Stimulated activated CD4-positive, alpha-beta T cell treated with anti-CD3 and anti-CD28 coated beads, Interleukin-1b, Interleukin-23, amount 100 ng/mL, for 4 hours (primary cell): ENCODE data around the gene MBNL2.

Experiments used
- DNase-seq, 2 donors: peaks; one replicate each; pipeline ENCODE4 v3.0.0-alpha.2; 2020; ENCODE audit warnings: low read depth in 2 of 2

Gene MBNL2

GRCh38 chr13:97234236-97234635, 12.1 kb downstream of the MBNL2 start:
- DNase-seq: no peak

- DNase-seq: no peak
Observed at GRCh38 chr13:97234742-97235141, 12.6 kb downstream of the MBNL2 start.

GRCh38 chr13:97235549-97236231, 13.6 kb downstream of the MBNL2 start:
- DNase-seq: no peak

GRCh38 chr13:97237388-97237787, 15.3 kb downstream of the MBNL2 start:
- DNase-seq: no peak

GRCh38 chr13:97238432-97238831, 16.3 kb downstream of the MBNL2 start:
- DNase-seq: no peak

- no peak for DNase-seq
Observed at GRCh38 chr13:97238883-97239282, 16.8 kb downstream of the MBNL2 start.

GRCh38 chr13:97239306-97239705, 17.2 kb downstream of the MBNL2 start:
- no peak for DNase-seq

GRCh38 chr13:97239943-97240787, 18.0 kb downstream of the MBNL2 start:
- no peak for DNase-seq

GRCh38 chr13:97240788-97241734, 18.9 kb downstream of the MBNL2 start:
- no peak for DNase-seq

- DNase-seq: no peak
Observed at GRCh38 chr13:97241761-97242160, 19.6 kb downstream of the MBNL2 start.

GRCh38 chr13:97242755-97243497, 20.8 kb downstream of the MBNL2 start:
- DNase-seq: no peak

GRCh38 chr13:97243915-97244781, 22.0 kb downstream of the MBNL2 start:
- no peak for DNase-seq

GRCh38 chr13:97245011-97245410, 22.9 kb downstream of the MBNL2 start:
- no peak for DNase-seq

- no peak for DNase-seq
Observed at GRCh38 chr13:97246596-97247158, 24.5 kb downstream of the MBNL2 start.

GRCh38 chr13:97248243-97248642, 26.1 kb downstream of the MBNL2 start:
- DNase-seq: no peak

- no peak for DNase-seq
Observed at GRCh38 chr13:97249093-97249795, 27.1 kb downstream of the MBNL2 start.

- no peak for DNase-seq
Observed at GRCh38 chr13:97249796-97250495, 27.8 kb downstream of the MBNL2 start.

GRCh38 chr13:97250560-97250959, 28.4 kb downstream of the MBNL2 start:
- no peak for DNase-seq

GRCh38 chr13:97252735-97253134, 30.6 kb downstream of the MBNL2 start:
- DNase-seq: no peak
